Measurements from ENCODE around the gene FARS2.

Gene FARS2

GRCh38 chr6:5388326-5388725 lies 127.0 kb downstream of the FARS2 start:
- no peak for DNase-seq

DNA sequence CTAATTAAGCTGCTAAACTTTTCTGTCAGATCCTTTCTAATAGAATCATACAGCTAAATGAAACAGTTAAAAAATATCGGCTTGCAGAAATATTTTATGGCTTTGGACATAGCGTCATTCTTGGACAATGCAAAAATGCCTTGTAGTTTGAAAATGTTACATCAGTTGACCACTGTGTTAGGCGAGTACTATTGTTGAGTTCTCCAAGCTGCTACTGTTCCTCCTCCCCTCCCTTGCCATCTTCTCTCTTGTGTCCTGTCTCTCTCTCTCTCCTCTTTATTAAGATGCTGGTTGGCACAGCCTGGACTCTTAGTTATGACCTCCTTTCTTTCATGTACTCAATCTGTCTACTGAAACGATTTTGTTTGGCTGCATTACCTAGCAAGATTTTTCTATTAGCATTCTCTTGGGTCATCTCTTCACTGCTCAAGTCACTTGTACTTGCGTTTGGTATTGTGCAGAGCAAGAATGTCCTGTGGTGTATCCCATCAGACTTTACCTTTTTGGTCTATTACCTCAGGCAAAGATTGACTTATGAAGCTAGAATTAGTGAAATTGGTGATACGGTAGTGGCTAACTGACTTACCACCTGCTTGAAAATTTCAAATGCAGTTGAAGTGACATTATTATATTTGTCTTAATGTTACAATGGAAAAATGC lies 127.9 kb downstream of the FARS2 start:
- DNase-seq, result no peak

DNA sequence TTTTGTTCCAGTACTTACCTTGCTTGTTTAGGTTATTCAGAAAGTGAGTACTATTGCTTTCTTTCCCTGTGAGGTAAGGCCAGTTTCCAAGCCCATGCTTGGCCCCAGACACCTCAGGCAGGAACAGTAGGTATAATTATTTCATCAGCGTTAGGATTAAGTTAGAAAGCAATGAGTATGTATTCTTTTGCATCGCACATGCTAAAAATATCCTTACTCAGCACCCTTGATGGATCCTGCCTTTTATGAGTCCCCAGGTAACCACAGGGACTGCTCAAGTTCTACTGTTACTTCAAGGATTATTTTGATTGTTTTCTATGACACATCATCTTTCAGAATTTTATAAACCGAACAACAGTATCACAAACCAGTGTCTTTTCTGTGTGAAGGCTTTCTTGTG lies 128.9 kb downstream of the FARS2 start:
- no peak for DNase-seq

DNA sequence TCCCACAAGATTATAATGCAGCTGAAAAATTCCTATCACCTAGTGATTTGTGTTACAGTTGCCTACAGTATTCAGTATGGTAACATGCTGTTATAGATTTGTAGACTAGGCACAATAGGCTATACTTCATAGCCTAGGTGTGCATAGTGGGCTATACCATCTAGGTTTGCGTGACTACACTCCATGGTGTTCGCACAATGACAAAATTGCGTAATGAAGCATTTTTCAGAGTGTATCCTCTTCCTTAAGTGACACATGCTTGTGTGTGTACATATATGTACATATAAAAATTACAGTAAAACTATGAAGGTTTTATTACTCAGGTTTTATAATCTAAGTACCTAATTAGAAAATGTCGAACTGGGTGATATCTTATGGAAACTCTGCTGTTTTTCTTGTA lies 133.0 kb downstream of the FARS2 start:
- DNase-seq, result no peak

- no peak for DNase-seq
Observed at GRCh38 chr6:5395719-5396118, 134.4 kb downstream of the FARS2 start.

- peak; percentile 50 for DNase-seq
Observed at GRCh38 chr6:5398530-5398929, 137.2 kb downstream of the FARS2 start.

DNA sequence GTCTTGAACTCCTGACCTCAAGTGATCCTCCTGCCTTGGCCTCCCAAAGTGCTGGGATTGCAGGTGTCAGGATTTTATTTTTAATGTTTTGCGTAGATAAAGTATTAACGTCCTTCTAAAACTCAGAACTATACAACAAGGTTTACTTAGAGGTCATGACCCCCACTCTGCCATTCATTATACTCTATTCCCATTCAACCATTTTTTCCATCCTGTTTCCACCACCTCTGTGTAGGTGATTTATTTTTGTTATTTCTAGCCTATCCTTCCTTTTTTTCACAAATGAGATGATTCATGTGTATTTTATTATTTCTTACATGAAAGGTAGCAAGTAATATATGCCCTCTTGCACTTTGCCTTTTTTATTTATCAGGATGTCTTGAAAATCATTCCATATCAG lies 138.1 kb downstream of the FARS2 start:
- no peak for DNase-seq

GRCh38 chr6:5401845-5402738 lies 140.8 kb downstream of the FARS2 start:
- DNase-seq, result no peak

DNA sequence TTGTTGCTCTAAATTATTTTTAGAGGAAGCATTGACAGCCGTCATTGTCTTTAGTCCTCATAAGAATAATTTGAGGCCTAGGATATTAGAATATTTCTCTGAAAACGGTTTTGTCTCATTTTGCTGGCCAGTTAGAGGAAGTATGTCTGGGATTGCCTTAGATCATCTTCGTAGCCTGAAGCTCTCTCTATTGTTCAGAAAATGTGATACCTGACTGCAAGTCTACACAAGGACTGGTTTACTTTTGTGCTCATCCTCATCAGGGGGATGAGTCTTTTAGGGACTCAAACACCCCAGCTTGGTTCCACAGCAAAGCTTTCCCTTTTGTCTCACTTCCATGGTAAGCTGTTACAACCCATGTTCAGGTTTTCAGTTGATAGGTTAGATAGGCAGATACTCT lies 141.8 kb downstream of the FARS2 start:
- no peak for DNase-seq

- DNase-seq, result no peak
Observed at GRCh38 chr6:5403609-5404008, 142.3 kb downstream of the FARS2 start.

DNA sequence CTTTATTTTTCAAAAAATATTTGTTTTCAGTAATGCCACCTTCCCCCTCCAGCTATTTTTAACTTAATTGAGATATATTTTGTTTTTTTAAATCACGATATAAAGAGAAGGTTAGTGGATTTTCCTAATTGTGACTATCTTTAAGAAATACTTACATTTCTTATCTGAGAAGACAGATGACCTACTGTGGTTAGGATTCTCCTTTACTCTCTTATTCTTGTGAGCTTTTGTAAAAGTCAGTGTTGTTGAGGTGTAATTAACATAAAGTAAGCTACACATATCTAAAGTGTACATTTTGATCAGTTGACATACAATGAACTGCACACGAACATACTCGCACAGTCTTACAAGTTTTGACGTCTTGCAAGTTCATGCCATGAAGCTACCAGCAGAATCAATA lies 144.7 kb downstream of the FARS2 start:
- no peak for DNase-seq

DNA sequence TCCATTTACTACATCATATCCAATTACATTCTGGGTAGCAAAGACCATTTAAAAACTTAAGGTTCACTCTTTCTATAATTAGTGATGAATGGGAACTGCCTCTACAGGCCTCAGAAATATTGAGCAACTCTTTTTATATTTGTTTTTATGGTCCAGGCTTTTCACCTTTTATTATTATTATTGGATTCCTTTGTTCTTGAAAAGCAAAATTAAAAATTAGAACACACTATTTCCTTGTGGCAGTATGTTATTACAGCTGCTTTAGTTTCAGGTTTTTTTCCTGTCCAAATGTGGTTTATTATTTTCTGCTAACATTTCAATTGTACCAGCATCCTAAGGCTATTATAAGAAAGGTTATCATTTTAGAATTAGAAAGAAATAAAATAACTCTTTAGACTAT lies 150.1 kb downstream of the FARS2 start:
- DNase-seq, result no peak

DNA sequence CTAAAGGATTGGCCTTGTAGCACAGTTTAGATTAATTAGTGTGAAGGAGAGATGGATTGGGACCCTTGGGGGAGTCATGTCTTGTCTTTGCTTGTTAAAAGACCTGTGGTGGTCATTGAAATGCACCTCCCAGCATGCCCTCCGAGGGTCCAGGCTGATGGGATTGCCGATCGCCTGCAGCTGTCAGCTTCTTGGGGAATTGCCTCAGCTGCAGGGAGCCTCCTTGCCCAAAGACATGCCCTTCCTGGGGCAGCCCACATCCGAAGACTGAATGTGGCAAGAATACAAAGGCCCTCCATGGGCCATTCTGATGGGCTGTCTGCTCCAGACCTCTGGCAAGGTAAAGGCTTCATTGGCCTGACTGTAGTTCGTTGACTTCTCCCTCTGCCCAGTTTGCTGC lies 150.7 kb downstream of the FARS2 start:
- DNase-seq, result no peak

GRCh38 chr6:5412663-5413062 lies 151.3 kb downstream of the FARS2 start:
- DNase-seq, result no peak

- no peak for DNase-seq
Observed at GRCh38 chr6:5416250-5416649, 154.9 kb downstream of the FARS2 start.

GRCh38 chr6:5422321-5422915 lies 161.1 kb downstream of the FARS2 start:
- DNase-seq, result peak; percentile 5

- DNase-seq, result no peak
Observed at GRCh38 chr6:5423251-5423650, 161.9 kb downstream of the FARS2 start.

- DNase-seq, result no peak
Observed at GRCh38 chr6:5424726-5425125, 163.4 kb downstream of the FARS2 start.

DNA sequence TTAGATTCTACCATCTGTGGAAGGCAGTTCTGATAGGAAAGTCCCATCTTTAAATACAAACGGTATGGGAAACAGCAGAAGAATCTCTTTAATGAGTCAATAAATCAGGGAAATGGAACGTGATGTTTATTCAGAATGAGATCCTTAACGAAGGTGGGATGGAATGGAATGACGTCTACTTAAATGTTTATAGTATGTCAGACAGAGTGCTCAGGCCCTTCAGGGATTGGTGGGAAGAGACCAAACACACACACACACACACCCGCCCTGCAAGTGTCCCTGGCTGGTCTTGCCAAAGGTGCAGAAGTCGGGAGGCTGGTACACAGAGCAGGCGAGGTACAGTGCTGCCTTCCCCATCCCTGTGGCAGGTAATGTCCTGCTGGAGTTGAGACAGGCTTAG lies 164.0 kb downstream of the FARS2 start:
- DNase-seq, result no peak

DNA sequence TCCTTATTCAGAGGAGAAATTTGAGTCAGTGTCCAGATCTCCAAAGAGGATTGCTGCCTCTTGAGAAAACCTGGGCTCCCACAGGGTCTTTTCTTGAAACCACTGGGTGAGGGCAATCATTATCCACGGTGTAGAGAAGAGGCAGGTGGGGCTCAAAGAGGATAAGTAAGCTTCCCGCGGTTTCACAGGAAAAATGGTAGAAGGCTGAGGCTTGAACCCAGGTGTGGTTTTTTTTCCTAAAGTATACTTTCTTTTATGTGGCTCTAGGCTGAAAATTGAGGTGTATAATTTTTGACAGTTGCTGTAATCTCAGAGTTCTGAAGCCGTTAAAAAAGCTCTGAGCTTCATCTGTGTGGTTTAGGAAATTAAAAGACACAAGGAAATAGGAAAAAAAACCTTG lies 164.5 kb downstream of the FARS2 start:
- DNase-seq, result no peak

DNA sequence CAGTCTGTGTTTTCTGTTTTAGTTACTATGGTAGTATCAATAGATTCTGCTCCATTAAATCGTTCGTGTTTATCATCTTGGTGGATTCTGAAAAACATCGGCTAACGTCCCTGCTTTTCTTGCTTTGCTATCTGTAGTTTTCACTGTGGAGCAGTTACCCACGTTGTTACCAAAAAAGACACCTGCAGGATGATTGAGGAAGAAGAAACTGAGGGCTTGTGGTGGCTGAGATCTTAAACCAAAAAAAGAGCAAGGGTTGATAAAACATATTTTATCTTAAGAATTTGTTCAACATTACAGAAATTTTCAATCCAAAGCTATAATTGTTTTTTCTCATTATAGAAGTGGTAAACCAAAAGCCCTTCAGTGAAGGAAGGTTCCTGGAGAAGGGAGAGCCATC lies 166.3 kb downstream of the FARS2 start:
- DNase-seq, result no peak

DNA sequence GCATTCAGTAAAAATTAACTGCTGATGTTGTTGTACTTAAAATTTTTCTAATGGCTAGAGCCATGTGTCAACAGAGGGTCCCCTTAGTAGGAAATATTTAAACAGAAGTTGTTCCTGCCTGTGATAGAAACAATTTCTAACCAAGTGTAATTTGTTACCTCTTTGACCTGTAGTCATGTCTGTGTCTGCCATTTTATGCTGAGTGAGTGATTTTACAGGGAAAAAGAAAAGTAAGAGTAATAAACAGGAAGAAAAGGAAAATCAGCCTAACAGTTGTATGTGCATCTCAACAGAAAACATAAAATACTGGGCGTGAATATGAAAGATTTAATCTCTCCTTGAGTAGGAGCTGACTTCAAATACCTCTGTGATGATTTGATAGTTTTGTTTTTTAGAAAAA lies 172.0 kb downstream of the FARS2 start:
- no peak for DNase-seq

DNA sequence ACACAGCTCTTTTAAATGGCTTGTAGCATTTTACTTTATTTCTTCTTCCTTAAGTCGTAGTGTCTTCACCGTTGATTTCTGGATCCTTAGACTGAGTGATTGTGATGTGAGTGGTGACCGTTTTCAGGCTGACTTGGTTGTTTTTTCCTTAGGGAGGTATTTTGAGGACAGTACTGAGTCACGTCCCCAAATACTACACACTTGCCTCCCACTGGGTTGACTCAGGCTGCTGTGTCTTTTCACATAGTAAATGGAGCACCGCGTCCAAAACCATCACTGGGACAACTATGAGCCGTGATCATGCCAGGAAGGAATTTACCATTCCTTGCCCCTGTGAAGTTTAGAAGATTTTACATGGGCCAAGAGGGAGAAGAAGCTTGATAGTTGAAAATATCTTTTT lies 174.1 kb downstream of the FARS2 start:
- no peak for DNase-seq

GRCh38 chr6:5438922-5439584 lies 177.7 kb downstream of the FARS2 start:
- DNase-seq, result no peak
